ENCODE results near the gene TRERF1.

TRERF1 gene

GRCh38 chr6:42263165-42263728 is 188.5 kb downstream of the TRERF1 start:
- no peak for DNase-seq (ENCODE audit: insufficient read length, low spot score)
- no peak for FAIRE-seq

GRCh38 chr6:42260972-42261371 is 190.8 kb downstream of the TRERF1 start:
- no peak for FAIRE-seq
- DNase-seq (ENCODE audit: insufficient read length, low spot score) = peak; percentile 40

DNA sequence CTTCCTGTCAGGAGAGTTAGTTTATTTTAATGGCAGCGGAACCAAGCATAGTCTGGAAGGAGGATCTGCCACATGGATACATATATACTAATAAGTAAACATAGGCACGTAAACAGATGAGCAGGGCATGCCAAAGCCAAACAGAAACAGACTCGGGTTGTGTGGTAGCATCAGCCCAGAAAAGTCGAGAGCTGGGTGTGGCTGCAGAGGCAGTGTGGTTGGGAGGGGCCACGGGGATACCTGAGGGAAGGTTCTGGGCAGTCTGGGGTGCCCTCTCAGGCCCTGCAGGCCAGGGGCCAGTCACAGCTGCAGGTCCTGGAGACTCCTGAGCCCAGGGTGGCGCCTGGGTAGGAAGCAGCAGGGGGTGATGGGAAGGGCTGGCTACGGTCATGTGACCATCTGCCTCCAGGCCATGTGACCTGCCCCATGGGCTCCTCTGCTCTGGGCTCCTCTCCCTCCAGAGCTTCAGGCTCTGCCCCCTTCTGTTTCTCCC is 191.3 kb downstream of the TRERF1 start:
- FAIRE-seq (no peak), DNase-seq (ENCODE audit: insufficient read length, low spot score) (no peak)

DNA sequence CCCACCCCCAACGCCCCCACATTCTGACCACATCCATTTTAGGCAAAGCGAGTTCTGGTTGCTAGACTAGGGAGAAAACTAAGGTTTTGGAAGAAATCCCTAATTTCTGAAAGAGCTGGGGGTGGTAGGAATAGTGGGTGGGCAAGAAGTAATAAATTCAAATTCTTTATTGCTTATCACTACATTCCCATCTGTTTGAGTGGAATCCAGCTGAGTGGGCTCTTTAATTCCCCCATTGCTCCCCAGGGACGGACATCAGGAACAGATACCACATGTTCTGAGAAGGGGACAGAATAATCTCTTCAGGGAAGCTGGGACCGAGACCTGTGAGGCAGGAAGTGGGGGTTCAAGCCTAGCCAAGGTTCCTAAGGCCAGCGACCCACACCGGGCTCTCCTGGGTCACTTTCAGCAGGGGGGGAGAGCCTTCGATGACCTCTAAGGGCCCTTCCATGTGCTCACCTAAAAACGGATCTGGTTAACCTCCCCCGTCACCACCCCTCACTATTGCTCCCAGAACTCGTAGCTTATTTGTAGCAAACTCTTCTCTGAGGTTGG is 191.8 kb downstream of the TRERF1 start:
- DNase-seq (ENCODE audit: insufficient read length, low spot score) (no peak), FAIRE-seq (no peak)

DNA sequence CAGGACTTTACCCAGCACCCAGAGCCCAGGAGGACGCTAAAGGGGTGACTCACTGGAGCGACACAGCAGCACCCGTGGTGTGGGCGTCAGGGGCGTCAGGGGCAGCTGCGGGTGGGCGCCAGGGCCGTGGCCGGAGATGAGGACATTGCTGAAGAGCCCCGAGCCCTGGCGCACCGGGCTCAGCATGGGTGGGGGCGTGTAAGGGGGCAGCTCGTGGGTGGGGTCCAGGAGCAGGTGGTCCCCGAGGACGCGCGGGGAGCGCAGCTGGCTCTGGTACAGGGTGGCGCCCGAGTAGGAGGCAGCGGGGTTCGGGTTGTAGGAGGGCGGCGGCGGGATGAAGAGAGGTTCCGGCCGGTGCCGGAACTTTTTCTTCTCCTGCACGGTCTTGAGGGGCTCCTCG is 192.4 kb downstream of the TRERF1 start:
- no peak for FAIRE-seq
- DNase-seq (ENCODE audit: insufficient read length, low spot score) = no peak

DNA sequence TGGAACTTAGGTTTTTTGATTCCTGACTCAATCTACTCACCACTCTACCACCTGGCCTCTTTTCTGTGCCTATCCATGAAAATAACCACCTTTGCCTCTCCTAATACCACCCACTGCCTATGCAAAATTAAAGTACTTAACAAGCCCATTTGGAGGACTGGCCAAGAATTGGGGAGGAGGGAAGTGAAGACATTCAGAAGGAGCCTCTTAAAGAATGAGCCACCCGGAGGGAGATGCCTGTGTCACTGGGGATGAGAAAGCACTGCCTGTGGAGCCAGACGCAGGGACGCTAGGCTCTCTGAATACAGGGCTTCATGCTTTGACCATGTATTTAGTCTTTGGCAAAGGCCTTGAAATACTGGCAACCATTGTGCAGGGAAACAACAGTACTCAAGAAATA is 194.1 kb downstream of the TRERF1 start:
- FAIRE-seq = no peak
- DNase-seq (ENCODE audit: insufficient read length, low spot score) = no peak

DNA sequence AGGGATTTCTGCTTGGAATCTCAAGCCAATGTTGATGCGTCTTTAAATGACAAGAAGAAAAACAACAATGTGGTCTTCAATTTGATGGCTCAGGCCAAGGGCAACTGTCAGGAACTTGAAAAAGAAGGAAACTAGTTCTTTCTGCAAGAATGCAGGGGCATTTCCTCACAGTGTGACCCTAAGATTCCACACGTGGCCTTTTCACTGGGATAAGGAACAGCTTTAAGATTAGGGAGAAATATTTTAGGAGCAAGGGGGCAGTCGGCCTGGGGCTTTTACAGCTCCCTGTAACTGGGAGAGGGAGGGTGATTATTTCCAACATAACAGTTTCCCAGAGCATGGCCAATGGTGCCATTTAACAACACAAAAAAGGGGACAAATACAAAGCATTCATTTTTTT is 194.7 kb downstream of the TRERF1 start:
- DNase-seq (ENCODE audit: insufficient read length, low spot score) = no peak
- no peak for FAIRE-seq

DNA sequence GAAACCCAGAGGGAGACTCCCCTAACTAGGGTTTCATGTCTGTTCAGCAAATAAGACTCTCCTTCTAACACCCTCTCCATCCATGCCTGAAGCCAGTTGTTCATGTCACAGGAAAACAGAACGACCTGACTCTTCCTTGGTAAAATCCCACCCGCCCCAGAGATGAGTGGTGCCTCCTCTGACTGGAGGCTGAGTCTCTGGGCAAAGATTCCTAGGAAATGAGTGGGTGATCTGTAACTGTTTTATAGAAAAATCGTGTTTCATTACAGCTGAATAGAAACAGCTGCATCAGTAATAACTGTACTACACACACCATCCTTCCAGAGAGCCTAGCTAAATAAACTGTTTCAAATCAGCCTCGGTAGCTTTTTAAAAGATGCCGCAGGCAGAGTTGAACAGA is 196.7 kb downstream of the TRERF1 start:
- DNase-seq (ENCODE audit: insufficient read length, low spot score) (no peak), FAIRE-seq (no peak)

GRCh38 chr6:42254505-42254904 is 197.2 kb downstream of the TRERF1 start:
- FAIRE-seq (no peak), DNase-seq (ENCODE audit: insufficient read length, low spot score) (no peak)

DNA sequence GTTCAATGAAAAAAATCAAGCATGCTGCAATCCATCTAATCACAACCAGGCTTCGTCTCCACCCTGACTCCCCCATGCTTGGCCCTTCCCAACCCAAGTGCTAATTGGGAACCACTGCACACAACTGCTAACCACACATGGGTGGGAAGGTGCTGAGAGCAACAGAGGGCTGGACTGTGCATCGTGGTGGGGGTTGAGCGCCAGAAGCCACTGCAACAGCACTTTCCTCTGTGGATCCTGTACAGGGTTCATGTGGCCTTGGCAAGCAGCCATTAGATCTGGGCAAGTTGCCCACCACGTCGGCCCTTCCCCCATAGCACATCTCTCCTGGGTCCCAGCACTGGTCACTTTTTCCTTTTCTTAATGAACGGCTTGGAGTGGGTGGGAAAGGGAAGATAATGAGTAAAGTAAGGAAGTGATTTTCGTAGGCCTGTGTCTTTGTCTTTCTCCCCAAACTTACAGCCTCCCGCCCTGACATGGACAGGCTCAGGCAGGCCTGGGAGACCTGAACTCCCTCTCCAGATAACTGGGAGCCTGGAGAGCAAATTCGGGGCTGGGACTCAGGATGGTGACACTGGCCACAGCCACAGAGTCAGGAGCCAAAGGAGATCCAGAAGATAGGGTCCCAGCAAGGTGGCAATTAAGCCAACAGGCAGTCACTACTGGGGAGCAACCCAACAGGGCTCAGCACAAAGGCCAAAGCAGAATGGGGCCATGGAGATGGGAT is 199.7 kb downstream of the TRERF1 start:
- DNase-seq (ENCODE audit: insufficient read length, low spot score) (no peak), FAIRE-seq (no peak)

DNA sequence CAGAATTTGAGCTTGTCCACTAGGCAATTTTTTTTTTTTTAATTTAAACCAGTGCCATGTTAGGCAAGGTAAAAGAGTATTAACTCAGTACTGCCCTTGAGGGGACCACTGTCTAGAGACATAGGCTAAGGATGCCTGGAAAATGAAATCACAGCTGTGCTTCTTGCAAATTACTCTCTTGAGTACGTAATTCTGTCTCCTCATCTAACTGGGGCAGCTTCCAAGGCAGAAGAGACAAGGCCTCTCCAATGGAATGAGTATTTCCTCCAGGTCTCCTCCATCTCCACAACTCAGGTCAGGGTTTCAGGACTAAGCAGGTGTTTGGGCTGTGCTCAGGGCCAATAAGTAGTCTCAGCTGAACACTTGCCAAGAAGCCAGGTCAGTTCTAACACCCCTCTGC is 200.2 kb downstream of the TRERF1 start:
- DNase-seq (ENCODE audit: insufficient read length, low spot score) = no peak
- FAIRE-seq = no peak

DNA sequence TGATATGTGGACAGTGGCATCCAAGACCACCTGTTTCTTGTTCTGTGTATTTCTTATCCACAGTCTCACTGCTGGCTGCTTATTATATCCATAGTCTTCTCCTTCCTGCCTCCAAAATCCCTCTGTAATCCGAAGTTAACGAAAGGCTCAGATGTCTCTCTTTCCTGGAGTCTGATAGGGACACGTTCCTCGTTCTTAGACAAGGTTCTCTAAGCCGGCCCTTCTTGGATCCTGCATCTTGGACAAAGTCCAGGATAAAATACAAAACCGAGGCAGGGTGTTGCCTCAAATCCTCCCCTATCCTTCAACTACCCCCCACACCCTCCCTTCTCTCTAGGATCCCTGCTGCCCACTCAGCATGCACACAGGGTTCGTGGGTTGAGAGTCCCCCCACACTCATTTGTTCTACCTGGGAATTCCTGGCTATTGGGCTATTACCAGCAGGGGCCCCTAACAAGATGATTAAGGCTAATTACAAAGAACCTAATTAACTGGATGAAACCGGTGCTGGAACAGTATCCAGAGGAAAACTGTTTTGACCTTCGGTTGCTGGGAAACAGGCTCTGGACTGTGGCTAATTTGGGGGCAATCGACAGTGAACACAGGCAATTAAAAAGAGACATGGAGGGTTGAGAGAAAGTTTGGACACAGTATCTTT is 201.3 kb downstream of the TRERF1 start:
- no peak for FAIRE-seq

DNA sequence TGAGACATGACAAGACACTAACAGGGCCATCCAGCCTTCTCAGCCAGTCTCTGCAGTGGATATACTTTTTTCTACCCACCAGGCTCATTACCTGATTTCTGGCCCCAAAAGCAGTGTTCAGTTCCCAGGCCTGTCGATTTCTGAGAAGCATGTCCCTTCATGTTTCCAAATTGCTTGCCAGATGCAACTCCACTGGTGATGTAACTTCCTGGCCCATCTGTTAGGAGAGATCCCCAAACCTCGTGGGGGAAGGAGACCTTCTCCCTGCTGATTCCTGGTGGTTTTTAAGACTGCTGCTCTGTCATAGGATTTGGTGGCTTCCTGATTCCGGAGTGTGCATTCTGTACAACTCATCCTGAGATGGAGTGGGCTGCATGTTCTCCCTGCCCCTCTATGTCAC is 202.4 kb downstream of the TRERF1 start:
- FAIRE-seq (no peak), DNase-seq (ENCODE audit: insufficient read length, low spot score) (no peak)

More for the DNA sequence above, 201.3 kb downstream of the TRERF1 start:
- DNase-seq (ENCODE audit: insufficient read length, low spot score) = no peak

GRCh38 chr6:42243046-42243445 is 208.7 kb downstream of the TRERF1 start:
- FAIRE-seq = no peak
- no peak for DNase-seq (ENCODE audit: insufficient read length, low spot score)

DNA sequence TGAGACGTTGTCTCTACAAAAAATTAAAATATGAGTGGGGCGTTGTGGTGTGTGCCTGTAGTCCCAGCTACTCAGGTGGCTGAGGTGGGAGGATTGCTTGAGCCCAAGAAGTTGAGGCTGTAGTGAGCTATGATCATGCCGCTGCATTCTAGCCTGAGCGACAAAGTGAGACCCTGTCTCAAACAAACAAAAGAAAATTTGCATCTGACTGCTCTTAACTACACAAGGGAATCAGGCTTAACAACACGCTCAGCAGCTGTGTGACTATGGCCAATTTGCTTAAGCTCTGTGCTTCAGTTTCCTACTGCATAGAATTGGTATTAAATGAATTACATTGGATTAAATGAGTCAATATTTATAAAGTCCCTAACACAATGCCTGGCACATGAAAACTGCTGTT is 209.8 kb downstream of the TRERF1 start:
- no peak for DNase-seq (ENCODE audit: insufficient read length, low spot score)
- FAIRE-seq = no peak

GRCh38 chr6:42239736-42240375 is 211.9 kb downstream of the TRERF1 start:
- DNase-seq (ENCODE audit: insufficient read length, low spot score) = no peak
- FAIRE-seq = no peak

DNA sequence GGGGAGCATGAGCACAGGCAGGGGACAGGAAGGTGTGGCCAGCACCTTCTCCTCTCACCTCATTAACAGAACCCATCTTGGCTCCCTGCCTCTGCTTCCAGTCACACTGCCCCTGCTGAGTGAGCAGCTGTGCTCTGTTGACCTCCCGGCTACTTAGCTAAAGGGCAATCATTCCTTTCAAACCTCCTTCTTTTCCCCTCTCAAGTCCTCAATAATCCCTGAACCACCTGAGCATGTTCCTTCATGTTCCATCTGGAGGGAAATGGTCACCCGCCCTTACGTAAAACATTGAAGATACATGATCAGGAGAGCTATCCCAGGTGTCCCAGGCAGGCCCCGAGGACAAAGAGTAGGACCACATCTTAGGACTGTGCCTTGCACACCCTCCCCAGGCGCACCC is 212.4 kb downstream of the TRERF1 start:
- no peak for DNase-seq (ENCODE audit: insufficient read length, low spot score)
- no peak for FAIRE-seq

DNA sequence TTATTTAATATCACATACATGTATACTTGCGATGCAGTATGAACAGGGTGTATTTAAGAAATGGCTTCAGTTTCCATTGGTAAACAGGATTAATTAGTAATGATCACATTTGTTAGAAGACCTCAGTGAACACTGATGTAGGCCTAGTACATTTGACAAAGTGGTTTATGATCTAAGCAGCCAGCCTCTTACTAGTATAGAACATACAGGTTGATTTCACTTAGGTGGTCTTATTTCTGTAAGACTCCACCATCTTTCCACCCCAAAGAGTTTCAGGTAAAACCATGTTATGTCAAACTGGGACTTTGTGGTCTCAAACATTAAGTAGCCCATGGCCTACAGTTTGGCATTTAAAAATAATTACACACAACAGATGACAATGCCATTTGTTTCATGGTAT is 213.9 kb downstream of the TRERF1 start:
- no peak for FAIRE-seq
- DNase-seq (ENCODE audit: insufficient read length, low spot score) = no peak

DNA sequence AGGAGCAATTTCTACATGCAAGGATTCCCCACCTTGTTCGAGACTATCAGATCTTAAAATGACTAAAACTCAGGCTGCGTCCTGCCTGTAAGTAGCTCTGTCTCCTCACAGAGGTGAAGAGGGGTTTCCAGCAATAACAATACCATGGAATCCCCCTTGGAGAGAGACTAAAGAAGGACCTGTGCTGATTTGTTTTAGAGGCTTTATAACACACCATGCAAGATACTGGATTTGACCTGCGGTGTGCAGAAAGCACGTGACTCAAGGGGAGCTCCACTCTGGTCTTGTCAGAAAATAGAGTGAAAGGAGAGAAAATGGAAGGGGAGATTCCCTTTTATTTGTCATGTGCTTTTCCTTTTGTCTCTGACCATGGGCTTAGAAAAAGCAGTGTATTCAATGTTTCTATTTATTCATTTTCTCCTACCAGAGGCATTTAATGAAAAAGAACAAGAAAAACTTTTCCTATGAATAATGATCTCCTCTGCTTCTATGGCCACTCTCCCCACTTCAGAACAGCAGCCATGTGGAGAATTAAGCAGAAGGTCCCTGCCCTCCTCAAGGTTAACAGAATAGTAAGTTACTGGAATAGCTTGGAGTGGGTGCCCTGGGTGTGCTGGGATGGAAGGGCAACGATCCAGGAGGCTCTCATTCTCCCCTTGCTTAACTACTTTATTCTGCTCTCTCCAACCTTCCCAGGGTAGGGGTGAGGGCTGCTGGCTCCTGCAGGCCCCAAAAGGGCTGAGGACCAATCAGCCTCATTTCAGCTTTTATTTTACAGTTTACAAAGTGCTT is 214.8 kb downstream of the TRERF1 start:
- no peak for DNase-seq (ENCODE audit: insufficient read length, low spot score)
- peak; percentile 55 for FAIRE-seq

- DNase-seq (ENCODE audit: insufficient read length, low spot score) = no peak
- FAIRE-seq = no peak
Measured at GRCh38 chr6:42236030-42236429, 215.7 kb downstream of the TRERF1 start.
